Testis (tissue), 2 donors: ENCODE measurements around the gene CCT8L2.

ENCODE experiments used
- CTCF ChIP-seq, 3 experiments: fragments of 450-650 bp in 2 of 3; fragments of 200-600 bp in 1 of 3; sonication (generic) in 1 of 3; IDR thresholded peaks; one replicate each; pipeline ENCODE4 v1.5.1; 2016 to 2019; ENCODE audit warnings: antibody characterized with exemption in 3 of 3, mild to moderate bottlenecking in 2 of 3, moderate library complexity in 1 of 3
- POLR2A ChIP-seq: fragments of 450-650 bp; IDR thresholded peaks from one replicate; pipeline ENCODE4 v1.6.1; 2017; ENCODE audit warnings: antibody characterized with exemption, mild to moderate bottlenecking, moderate library complexity

GRCh38 chr22:16608931-16609330, 16.3 kb upstream of the CCT8L2 start:
- TF ChIP-seq CTCF (IDR thresholded peaks at IDR 0.05) (no peak), POLR2A (no peak)
